SU-DHL-6 (cell line): Measurements from ENCODE around the gene PRKAR2B.

Source experiments
- H2AFZ ChIP-seq: fragments of 200-600 bp; sonication (generic); 2 replicates; pipeline ENCODE4 v1.6.1; 2014; ENCODE audit warnings: low read depth, mild to moderate bottlenecking, moderate library complexity, mixed read lengths, antibody characterized with exemption, low read length; ENCODE audit not compliant: severe bottlenecking
- H3F3A ChIP-seq: fragments of 200-600 bp; shearing (Covaris generic); 2 replicates; pipeline ENCODE4 v1.6.0; 2016; ENCODE audit warnings: antibody characterized with exemption, mild to moderate bottlenecking; ENCODE audit not compliant: insufficient read depth
- H3K27ac ChIP-seq: fragments of 200-600 bp; sonication (generic); 2 replicates; pipeline ENCODE4 v1.5.1; 2016; ENCODE audit warnings: low read depth, mild to moderate bottlenecking, low read length, moderate library complexity, mixed read lengths
- H3K27me3 ChIP-seq: fragments of 200-600 bp; sonication (generic), shearing (Covaris generic); 2 replicates; pipeline ENCODE4 v1.6.0; 2014; ENCODE audit warnings: mild to moderate bottlenecking, low read length
- H3K36me3 ChIP-seq: fragments of 200-600 bp; sonication (generic); 2 replicates; pipeline ENCODE4 v1.6.1; 2014; ENCODE audit warnings: mild to moderate bottlenecking, low read length, mixed read lengths
- H3K4me2 ChIP-seq: fragments of 300-600, 200-600 bp; shearing (Covaris generic), sonication (generic); 2 replicates; pipeline ENCODE4 v1.6.0; 2014; ENCODE audit warnings: low read length, low read depth, mild to moderate bottlenecking; ENCODE audit not compliant: poor library complexity, severe bottlenecking
- H3K4me3 ChIP-seq: fragments of 200-600 bp; sonication (generic); 2 replicates; pipeline ENCODE4 v1.5.1; 2014; ENCODE audit warnings: antibody characterized with exemption, low read length, mild to moderate bottlenecking, mixed read lengths; ENCODE audit not compliant: insufficient read depth, poor library complexity, severe bottlenecking
- H3K79me2 ChIP-seq: fragments of 200-600 bp; sonication (generic); 2 replicates; pipeline ENCODE4 v1.6.1; 2014; ENCODE audit warnings: mild to moderate bottlenecking, low read length, moderate library complexity; ENCODE audit not compliant: insufficient read depth
- H3K9ac ChIP-seq: fragments of 200-600 bp; sonication (generic); 2 replicates; pipeline ENCODE4 v1.7.0; 2014; ENCODE audit warnings: mild to moderate bottlenecking, low read length
- H3K9me2 ChIP-seq: fragments of 200-600 bp; sonication (generic); replicated peaks from 2 replicates; pipeline ENCODE4 v1.6.1; 2014; ENCODE audit warnings: low read length; ENCODE audit not compliant: insufficient read depth
- H3K9me3 ChIP-seq: fragments of 200-600 bp; sonication (generic); 2 replicates; pipeline ENCODE4 v1.6.1; 2014; ENCODE audit warnings: low read length, mixed read lengths; ENCODE audit not compliant: insufficient read depth
- H4K20me1 ChIP-seq: fragments of 200-600 bp; sonication (generic); 2 replicates; pipeline ENCODE4 v1.6.1; 2014; ENCODE audit warnings: low read depth, mild to moderate bottlenecking, antibody characterized with exemption, low read length, moderate library complexity, mixed read lengths
- EZH2phosphoT487 ChIP-seq: fragments of 200-600 bp; sonication (generic), shearing (Covaris generic); conservative IDR thresholded peaks from 2 replicates; pipeline ENCODE4 v1.6.1; 2018; ENCODE audit warnings: mild to moderate bottlenecking, antibody characterized with exemption, low read length, moderate library complexity, mixed read lengths
- TF ChIP-seq, protein P1 (sequence below): fragments of 200-600 bp; sonication (generic); IDR thresholded peaks from one replicate; pipeline ENCODE4 v1.5.1; 2017; ENCODE audit warnings: antibody characterized with exemption, mild to moderate bottlenecking, low read length, moderate library complexity; ENCODE audit not compliant: insufficient read depth, poor library complexity, severe bottlenecking

PRKAR2B gene

DNA sequence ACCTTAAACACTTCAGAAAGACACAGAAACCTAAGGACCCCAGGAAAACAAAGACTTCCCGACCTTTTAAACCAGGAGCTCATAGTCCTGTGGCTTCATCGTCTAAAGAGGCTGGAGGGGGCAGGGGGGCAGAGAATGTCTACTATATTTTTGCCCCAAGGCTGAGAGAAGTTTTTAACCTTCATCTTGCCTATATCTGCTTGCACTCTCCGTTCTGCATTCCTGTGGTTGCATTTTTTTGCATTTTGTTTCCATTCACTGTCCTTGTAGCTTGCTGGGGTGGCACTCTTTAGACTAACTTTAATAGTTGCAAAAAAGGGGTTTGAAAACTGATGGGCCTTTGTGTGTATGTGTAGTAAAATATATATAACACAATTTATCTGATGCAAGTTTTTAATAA is 23.7 kb downstream of the PRKAR2B start:
- Histone ChIP-seq H3K27ac (no peak overlapping the region), H3K4me3 (no peak overlapping the region), H3K9me3 (no peaks in the 10 kb centered on the region), H4K20me1 (no peaks in the 10 kb centered on the region), H3K36me3 (no peaks in the 10 kb centered on the region), H3K4me2 (peak overlapping the region; percentile 18), H2AFZ (no peak overlapping the region), H3F3A (no peaks in the 10 kb centered on the region), H3K9ac (no peak overlapping the region), H3K9me2 (no peaks in the 10 kb centered on the region), H3K79me2 (no peaks in the 10 kb centered on the region), H3K27me3 (no peaks in the 10 kb centered on the region)
- no peak for TF ChIP-seq EZH2phosphoT487
- TF ChIP-seq, protein P1, sequence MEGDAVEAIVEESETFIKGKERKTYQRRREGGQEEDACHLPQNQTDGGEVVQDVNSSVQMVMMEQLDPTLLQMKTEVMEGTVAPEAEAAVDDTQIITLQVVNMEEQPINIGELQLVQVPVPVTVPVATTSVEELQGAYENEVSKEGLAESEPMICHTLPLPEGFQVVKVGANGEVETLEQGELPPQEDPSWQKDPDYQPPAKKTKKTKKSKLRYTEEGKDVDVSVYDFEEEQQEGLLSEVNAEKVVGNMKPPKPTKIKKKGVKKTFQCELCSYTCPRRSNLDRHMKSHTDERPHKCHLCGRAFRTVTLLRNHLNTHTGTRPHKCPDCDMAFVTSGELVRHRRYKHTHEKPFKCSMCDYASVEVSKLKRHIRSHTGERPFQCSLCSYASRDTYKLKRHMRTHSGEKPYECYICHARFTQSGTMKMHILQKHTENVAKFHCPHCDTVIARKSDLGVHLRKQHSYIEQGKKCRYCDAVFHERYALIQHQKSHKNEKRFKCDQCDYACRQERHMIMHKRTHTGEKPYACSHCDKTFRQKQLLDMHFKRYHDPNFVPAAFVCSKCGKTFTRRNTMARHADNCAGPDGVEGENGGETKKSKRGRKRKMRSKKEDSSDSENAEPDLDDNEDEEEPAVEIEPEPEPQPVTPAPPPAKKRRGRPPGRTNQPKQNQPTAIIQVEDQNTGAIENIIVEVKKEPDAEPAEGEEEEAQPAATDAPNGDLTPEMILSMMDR: no peak

DNA sequence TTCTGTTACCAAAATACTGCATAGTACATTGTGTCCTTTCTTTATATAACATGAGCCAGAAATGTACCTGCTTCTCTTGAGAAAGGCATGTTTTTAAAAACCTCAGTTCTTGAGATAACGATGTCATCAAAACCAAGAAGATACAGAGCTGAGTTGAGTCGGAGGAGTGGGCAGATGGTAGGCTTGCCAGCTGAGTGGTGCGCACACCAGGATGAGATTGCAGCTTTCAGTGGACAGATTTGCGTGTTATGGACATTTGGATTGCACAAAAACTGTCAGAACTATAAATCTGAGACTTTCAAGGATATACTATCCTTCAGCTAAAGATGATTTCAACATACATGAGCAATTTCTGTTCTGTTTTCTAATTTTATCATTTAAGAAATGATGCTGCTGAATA is 25.0 kb downstream of the PRKAR2B start:
- Histone ChIP-seq H3K27me3 (no peaks in the 10 kb centered on the region), H3K4me3 (no peak overlapping the region), H3K9me3 (no peaks in the 10 kb centered on the region), H3F3A (no peaks in the 10 kb centered on the region), H3K4me2 (no peak overlapping the region), H3K9me2 (no peaks in the 10 kb centered on the region), H3K36me3 (no peaks in the 10 kb centered on the region), H3K9ac (no peak overlapping the region), H3K79me2 (no peaks in the 10 kb centered on the region), H3K27ac (no peak overlapping the region), H2AFZ (no peak overlapping the region), H4K20me1 (no peaks in the 10 kb centered on the region)
- TF ChIP-seq EZH2phosphoT487: no peak
- TF ChIP-seq, protein P1: no peak

DNA sequence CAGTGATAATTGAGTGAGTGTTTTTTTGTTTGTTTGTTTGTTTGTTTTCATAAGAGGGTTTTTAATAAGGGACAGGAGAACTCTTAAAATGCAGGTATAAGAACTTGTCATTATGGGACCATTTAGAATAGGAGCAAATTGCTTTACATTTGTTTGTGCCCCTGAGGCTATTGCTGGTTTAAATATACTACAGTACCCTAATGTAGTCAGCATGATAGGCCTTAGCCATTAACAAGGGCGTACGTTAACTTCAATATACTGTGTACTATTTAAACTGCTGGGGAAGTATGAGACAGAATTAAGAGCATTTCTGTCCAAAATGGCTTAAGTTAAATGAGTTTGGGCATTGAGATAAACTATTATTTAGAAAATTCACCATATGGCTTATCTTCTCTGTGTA is 26.2 kb downstream of the PRKAR2B start:
- Histone ChIP-seq H2AFZ (no peak overlapping the region), H3K79me2 (no peaks in the 10 kb centered on the region), H3K9ac (no peak overlapping the region), H3K4me3 (no peak overlapping the region), H3K4me2 (no peak overlapping the region), H3K36me3 (no peaks in the 10 kb centered on the region), H3F3A (no peaks in the 10 kb centered on the region), H3K9me3 (no peaks in the 10 kb centered on the region), H3K27me3 (no peaks in the 10 kb centered on the region), H3K27ac (no peak overlapping the region), H4K20me1 (no peaks in the 10 kb centered on the region), H3K9me2 (no peaks in the 10 kb centered on the region)
- TF ChIP-seq, protein P1: no peak
- no peak for TF ChIP-seq EZH2phosphoT487
